ENCODE data around the gene GPR39.

GRCh38 chr2:132595186-132595585, 178.6 kb downstream of the GPR39 start:
- TF ChIP-seq CTCF (IDR thresholded peaks at IDR 0.05): no peak
- no peak for TF ChIP-seq SIN3A (IDR thresholded peaks at IDR 0.05; ENCODE audit: borderline replicate concordance, insufficient read depth, low read depth, low read length)
- no peak for TF ChIP-seq REST (IDR thresholded peaks at IDR 0.05; ENCODE audit: insufficient read depth in 1 of 2, low read depth in 2 of 2, low read length in 1 of 2)

Measured in Panc1 (cell line).